ENCODE measurements around the gene CCDC154.

- TF ChIP-seq TAF1 (IDR thresholded peaks at IDR 0.05; ENCODE audit: borderline replicate concordance, insufficient read depth, low read length): no peak
- TF ChIP-seq REST (IDR thresholded peaks at IDR 0.05; ENCODE audit: insufficient read depth in 1 of 2, low read depth in 2 of 2, low read length in 2 of 2): no peak
- no peak for TF ChIP-seq POLR2AphosphoS5 (IDR thresholded peaks at IDR 0.05; ENCODE audit: low read depth, low read length)
- no peak for TF ChIP-seq SIN3A (IDR thresholded peaks at IDR 0.05; ENCODE audit: borderline replicate concordance, insufficient read depth, low read length)
These were observed 32.7 kb upstream of the CCDC154 start for GRCh38 chr16:1477033-1477432.

All from PFSK-1 (cell line).